DMS 273 (cell line): ENCODE measurements around the gene PCF11.

Source experiments
- DNase-seq: peaks from one replicate; lab custom pipeline; 2025; ENCODE audit not compliant: unreplicated experiment; lab: John Stamatoyannopoulos, UW

PCF11 gene

DNA sequence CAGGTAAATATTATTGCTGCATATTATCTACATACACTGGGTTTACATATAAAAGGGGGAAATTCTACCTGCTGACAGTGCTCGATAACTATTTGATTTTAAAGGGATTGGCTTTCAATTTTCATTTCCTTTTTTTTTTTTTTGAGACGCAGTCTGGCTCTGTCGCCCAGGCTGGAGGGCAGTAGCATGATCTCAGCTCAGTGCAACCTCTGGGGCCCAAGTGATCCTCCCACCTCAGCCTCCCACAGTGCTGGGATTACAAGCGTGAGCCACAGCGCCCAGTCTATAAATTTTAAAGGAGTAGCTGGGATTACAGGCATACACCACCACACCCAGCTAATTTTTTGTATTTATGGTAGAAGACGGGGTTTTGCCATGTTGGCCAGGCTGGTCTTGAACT lies 3.2 kb upstream of the PCF11 start:
- DNase-seq: no peak

DNA sequence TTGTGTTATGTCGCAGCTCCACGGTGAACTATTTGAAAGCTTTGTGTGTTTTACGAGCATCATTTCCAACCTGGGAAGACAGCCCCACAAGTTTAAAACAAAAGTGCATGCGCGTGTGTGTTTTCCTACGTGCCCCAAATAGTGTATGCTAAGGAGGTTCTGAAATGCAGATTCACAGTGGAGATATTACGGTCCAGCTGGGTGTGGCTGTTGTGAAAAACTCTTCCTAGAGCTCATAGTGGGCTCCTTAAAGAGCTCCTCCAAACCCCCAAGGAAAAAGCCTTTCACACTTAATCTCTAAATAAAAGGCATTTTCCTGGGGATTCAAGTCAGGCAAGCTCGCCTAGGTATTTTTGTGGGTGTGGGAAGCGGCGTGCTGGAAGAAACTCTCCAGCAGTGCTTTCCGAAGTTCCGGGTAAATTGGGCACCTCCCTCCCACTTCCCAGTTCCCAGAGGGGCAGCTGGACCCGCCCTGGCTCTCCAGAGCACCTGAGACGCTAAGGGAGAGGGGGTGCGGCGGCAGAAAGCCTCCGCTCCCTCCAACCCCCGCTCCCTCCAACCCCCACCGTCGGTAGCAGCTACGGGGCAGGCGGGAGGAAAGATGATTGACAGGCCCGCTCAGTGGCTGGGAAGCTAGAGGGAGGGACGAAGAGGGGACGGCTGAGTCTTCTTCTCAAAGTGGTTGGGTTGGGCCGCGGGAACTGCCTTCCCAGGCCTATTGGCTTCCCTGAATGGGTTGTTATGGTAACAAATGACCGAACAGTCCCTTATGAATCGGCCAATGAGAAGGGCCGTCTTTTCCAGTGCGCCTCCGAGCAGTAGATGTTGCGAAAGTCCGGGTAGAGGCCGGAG lies 561 bp upstream of the PCF11 start:
- DNase-seq: peak; percentile 99

DNA sequence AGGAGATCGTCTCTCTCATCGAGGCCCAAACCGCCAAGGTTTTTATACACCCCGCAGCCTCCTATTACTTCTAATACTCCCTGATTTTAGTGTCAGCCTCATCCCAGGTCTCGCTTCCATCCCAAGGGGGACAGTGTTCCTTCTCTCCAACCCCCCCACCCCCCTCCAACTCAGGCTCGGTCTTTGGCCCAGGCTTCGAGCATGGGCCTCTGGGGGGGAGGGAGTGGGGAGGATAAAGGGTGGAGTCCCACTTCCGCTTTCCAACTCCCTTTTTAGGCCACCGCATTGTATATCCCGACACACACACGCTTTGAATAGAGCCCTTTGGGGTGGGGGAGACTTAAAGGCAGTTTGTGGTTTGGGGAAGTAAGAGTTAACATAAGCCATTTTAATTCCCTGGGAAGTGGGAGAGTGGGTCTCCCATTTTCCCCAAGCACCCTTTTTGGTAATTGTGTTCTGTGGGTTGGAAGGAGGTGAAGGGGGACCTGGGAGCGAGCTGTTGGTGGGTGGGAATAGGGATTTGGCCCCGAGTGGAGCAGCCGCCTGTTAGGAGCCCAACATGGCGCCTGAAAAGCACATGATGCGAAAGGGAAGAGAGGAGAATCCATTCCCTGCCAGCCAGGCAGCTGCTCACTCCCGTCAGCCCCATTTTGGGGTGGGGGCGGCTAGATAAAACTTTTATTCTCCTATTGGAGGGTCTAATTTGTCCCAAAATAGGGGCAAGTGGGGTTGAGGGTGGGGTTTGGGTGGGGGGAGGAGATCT lies 844 bp downstream of the PCF11 start:
- DNase-seq: peak; percentile 71

DNA sequence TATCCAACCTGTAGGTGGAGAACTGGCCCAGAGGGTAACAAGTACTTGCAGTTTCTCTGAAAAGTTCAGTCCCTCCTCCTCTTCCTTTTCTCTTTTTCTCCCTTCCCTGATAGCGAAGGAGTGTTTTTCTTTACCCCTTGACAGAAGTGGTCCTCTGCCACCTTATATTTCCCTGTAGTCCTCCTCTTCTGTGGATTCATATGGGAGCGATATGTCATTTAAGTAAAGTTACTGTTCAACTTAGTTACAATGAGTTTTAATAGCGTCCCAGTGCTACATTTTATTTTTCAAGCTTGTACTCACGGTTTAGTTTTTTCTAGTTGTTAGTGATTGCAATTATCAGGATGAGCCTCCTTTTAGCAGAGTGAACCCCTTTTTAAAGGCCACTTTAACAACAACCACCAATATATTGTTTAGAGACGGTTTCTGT lies 1.4 kb downstream of the PCF11 start:
- no peak for DNase-seq

DNA sequence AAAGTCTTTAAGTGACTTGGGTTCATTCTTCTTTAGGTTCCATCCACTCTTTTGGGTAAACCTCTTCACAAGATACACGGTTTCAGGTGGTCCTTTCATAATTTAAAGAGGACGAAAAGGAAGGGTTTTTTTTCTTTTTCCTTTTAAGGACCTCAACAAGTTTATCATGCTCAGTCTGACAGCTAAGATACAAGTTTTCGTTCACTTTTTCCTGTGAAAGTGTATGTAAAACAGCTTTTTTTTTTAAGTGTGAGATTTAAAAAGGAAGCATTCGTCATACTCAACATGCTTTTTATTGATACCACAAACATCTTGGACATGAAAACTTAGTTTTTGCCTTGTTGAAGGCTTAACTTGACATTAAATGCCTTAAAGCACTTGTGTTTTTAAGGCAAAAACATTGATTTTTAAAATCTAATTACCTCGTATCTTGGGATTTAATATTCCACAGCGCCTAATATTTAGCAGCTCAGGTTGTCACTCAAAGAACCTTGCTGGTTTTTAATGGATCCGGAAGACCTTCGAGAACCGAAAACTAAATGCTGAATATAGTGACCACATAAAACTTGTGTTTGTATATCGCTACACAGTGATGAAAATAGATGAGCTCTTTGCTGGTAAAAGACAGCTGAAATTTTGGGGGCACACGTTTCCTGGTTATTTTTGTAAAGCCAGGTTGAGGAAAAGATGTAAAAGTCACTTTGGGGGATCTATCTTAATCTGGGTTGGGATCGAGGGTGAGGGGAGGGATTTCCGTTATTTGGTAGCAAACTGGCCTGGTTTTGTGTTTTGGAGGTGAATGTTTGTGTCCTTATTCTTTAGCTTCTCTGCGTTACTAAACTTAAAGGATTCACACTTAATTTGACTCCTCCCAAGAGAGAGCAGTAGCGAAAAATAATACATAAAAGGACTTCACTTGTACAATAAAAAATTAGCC lies 2.3 kb downstream of the PCF11 start:
- DNase-seq: no peak

DNA sequence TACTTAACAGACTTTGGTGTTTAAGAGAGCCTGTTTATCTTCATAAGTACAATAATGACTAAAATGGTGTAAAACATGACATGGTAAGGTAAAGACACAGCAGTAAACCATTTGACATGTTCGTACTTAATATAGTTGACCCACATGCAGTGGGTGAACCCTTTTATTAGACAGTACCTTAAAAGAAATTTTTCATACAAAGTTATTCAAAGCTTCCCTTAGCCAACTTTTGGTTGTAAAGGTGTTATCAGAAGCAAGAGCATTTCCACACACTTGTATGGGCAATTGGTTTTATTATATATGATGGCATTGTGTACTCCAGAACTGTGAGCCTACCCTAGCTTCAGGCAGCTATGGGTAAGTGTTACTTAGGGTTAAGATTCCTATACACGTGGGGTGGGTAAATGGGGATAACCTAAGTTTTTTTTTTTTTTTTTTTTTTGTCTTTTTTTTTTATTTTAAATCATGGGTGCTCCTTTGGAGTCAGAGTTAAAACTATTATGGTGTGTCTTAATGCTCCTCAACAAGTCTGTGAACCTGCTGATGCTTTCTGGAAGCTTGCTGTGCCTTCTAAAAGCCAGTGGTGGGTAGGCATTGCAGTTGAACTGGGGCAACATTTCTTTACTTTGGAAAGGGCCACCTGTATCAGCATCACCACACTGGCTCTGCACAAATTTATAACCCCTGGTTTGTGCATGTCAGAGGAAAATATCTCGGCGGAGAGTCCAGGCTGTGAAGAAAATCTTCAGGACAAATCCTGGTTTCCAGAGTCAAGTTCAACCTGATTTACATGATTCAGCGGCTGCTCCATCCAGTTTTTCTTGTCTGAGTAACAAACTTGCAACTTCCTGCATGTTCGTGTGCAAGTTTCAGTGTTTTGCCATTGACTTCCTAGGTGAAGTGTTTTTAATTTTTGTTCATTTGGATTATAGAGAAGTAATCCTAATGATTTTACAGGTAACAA lies 3.3 kb downstream of the PCF11 start:
- peak; percentile 9 for DNase-seq

DNA sequence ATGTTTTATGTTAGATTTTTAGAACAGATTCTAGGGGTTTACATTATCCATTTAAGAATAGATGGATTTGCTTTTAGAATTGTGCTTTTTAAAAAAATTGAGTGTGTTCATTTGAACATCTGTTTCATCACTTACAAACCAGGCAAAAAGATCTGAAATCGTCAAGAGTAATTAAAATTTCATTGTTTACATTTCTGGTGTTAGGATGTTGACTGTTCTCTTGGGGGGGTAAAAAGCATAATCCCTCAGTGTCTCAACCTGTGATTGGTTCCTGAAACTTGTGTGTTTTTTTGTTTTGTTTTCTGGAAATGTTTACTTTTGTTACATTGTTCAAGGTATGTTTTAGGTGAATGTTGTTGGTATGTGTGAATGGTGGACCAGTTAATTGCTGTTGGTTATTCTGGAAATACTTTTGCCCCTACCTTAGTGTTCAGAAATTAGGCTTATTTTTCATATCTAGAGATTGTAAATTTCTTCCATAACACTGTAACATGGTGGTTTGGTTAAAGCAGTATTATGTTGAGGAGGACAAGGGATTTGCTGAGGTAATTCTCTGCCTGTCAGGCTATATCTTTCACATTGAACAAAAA lies 4.8 kb downstream of the PCF11 start:
- DNase-seq: no peak

DNA sequence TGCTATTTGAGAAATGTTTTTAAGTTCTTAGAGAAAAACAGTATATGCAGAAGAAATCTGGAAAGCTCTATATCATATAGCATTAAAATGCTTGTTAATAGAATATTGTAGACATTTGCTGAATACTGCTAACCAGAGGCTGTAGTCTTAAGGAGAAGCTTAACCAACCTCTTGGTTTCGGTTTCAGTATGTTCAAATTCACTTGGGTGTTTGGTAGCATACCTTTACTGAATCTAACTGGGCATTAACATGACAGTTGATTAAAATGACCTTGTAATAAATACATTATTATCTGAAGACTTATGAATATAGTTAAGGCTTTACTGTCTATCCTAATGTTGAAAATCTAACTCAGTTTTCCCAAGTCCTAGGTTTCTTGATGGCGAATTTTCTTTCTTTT lies 5.4 kb downstream of the PCF11 start:
- DNase-seq: no peak

DNA sequence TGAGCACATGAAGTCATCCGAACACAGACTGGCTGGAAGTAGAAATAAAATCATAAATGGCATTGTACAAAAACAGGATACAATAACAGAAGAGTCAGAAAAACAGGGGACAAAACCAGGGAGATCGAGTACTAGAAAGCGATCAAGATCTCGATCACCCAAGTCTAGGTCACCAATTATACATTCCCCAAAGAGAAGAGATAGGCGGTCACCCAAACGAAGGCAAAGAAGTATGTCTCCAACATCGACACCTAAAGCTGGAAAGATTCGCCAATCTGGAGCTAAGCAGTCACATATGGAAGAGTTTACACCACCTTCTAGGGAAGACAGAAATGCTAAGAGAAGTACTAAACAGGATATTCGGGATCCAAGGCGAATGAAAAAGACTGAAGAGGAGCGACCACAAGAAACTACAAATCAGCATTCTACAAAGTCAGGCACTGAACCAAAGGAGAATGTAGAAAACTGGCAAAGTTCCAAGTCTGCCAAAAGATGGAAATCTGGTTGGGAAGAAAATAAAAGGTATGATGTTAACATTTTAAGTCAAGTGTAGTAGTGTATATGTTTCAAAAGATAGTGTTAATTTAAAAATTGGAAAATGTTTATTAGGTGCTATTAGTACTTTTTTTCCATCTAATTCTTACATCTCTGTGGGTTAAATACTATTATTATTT lies 9.4 kb downstream of the PCF11 start:
- peak; percentile 15 for DNase-seq

DNA sequence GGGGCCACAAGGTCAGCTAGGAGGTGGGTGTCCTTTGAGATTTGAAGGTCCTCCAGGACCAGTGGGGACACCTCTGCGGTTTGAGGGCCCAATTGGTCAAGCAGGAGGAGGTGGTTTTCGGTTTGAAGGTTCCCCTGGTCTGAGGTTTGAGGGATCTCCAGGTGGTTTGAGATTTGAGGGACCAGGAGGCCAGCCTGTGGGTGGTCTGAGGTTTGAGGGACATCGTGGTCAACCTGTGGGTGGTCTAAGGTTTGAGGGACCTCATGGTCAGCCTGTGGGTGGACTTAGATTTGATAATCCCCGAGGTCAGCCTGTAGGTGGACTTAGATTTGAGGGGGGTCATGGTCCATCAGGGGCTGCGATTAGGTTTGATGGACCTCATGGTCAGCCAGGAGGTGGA lies 11.8 kb downstream of the PCF11 start:
- no peak for DNase-seq

DNA sequence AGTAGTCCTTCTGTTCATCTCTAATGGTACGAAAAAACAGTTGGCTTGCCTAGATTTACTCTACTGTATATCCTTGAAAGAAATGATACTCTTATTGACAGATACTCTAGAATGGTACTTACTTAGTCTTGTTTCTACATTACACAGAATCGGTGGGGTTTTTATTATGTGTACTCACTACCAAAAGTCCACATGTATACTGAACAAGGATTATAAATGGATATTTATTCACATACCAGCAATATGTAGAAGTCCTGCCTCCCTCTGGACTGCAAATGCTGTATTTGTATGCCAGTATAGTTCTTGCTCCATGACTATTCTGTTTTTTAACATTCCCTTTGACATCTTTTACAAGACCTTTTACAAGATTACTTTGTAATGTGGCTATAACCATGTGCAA lies 13.9 kb downstream of the PCF11 start:
- DNase-seq: no peak

DNA sequence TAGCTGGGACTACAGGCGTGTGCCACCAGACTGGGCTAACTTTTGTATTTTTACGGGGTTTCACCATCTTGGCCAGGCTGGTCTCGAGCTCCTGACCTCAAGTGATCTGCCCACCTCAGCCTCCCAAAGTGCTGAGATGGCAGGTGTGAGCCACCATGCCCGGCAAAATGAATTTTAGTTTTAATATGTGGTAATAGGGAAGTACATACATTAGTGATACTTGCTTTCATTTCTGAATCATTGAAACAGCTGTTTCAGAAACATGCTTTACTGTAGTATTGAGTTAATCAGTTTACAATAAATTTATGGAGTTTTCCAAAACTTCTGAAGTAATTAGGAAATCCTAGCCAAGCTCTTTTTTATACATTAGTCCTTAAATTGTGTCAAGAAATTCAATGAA lies 15.6 kb downstream of the PCF11 start:
- no peak for DNase-seq

DNA sequence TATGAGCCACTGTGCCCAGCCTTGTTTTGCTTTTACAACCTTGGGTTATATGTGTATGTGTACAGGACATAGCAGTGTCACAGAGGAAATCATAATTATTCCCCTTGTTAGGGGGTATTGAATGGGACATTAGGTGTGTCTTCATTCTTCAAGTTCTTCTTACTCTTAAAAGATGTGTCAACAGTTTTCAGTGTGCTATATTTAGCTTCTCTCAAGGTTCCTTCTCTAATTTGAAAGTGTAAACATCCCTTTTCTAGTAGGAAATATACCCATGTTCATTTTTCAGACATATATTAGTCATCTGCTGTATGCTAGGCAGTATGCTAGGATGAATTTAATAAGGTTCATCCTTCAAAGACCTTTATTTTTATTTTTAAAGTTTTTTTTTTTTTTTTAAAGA lies 17.1 kb downstream of the PCF11 start:
- no peak for DNase-seq

DNA sequence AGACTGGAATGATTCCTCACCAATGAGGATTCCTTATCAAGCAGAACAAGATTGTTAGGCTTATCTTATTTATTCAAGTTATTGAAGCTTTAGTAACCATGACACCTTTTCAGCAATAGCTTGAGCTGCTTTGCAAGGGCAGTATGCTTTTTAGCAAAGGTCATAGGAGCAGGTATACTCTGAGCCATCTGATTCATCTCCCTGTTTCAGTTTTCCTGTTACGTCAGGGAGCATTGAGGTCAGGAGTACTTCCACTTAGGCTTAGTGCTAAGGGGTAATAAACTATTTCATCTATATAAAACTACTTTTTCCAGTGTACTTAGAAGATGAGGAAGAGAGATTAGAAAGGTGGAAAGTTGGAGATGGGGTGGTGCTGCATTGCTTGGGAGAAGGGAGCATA lies 18.9 kb downstream of the PCF11 start:
- DNase-seq: no peak

DNA sequence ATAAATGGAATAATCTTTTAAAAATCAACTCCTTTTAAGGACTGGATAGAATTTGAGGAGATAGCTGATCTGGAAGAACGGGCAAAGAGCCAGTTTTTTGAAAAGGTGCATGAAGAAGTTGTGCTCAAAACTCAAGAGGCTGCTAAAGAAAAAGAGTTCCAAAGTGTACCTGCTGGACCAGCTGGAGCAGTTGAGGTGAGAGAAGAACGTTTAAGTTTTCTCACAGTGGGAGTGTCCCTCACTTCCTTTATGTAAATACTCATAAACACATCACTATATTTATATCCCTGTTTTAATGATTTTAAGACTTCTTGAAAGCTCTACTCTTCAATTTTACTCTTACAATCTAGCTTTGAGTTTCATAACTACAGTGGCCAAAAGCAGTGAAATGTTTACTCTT lies 24.9 kb downstream of the PCF11 start:
- DNase-seq: no peak

DNA sequence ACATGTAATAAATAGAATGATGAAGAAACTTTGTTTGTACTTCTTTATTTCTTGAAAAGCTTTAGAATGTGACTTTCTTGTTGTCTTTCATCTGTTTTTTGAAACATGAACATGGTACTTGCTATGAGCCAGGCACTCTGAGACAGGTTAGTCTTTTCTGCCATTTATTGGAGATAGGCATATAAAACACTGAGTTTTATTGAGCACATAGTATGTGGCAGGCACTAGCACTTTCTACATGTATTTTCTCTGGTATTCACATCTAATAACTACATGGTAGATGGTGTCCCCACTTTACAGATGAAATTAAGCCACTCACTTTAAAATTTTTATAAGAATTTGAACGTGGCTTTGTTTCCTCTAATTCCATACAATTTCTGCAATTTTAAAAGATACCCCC lies 28.8 kb downstream of the PCF11 start:
- no peak for DNase-seq

DNA sequence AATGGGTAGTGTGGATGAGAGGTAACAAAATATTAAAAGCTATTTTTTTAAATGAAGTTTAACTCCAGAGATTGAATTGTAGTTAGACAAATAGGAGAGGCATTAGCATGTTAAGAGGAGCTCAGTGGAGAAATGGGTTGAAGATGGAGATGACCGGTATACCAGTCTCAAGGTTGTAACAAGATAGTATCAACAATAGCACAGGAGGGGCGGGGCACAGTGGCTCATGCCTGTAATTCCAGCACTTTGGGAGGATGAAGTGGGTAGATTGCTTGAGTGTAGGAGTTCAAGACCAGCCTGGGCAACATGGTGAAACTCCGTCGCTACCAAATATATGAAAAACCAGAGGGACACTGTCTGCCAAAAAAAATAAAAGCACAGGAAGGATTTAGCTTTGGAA lies 30.5 kb downstream of the PCF11 start:
- no peak for DNase-seq

DNA sequence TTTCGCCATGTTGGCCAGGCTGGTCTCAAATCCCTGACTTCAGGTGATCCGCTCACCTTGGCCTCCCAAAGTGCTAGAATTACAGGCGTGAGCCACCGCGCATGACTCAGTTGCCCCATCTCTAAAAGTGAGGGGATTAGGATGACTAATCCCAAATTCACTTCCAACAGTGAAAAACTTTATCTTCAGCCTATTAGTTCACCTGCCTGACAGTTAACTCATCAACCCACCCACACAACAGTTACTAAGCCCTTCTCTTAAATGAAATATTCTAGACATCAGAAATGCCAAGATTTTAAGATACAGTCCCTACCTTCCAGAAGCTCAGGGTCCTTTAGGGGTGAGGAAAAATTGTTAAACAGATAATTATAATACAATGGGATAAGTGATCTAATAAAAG lies 34.6 kb downstream of the PCF11 start:
- DNase-seq: no peak

DNA sequence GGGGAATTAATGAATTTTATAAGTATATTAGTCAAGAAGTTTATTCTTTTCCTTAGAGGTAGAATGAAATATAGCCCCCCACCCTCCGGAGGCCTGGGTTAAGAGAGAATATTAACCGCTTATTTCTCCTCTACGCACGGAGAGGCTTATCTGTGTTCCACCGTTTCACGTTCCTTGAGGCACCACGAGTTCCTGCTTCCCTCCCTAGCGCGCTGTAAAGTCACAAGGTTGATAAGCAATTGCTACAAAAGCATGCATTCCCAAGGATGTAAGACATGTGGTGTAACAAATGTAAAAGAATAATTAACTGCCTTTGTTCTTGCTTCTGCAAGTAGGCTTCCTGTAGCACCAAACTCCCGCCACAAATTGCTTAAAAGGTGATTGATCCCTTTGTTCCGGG lies 35.1 kb downstream of the PCF11 start:
- no peak for DNase-seq
